CD4-positive, CD25-positive, alpha-beta regulatory T cell (primary cell): Measurements from ENCODE around the gene DOCK1. TPM values are rescaled to one million over a fixed set of nuclear protein-coding genes. Genes with fewer than 3 reads are reported as not detected.

Experiments used
- ATAC-seq, 2 donors: fragments of 150-1000 bp; cut with Tn5 transposase; one replicate each; pipeline ENCODE4 v1.10.0; 2021; ENCODE audit warnings: low read depth in 2 of 2, moderate number of reproducible peaks in 2 of 2, moderate library complexity in 1 of 2
- DNase-seq, 3 donors: peaks; one replicate each; pipeline versions ENCODE4 v3.0.0 to v3.0.0-alpha.2; 2012 to 2022; ENCODE audit warnings: mixed read lengths in 1 of 3
- H3K27ac ChIP-seq: one replicate; pipeline ENCODE4 v1.7.0; 2013; ENCODE audit warnings: mild to moderate bottlenecking, low read length; ENCODE audit not compliant: insufficient read depth, poor library complexity, severe bottlenecking
- H3K27me3 ChIP-seq: one replicate; pipeline ENCODE4 v1.7.0; 2013; ENCODE audit warnings: low read length; ENCODE audit not compliant: control insufficient read depth, insufficient read depth
- H3K36me3 ChIP-seq: one replicate; pipeline ENCODE4 v1.7.0; 2013; ENCODE audit warnings: mild to moderate bottlenecking, low read length, moderate library complexity; ENCODE audit not compliant: control insufficient read depth, insufficient read depth
- H3K4me1 ChIP-seq: 2 replicates; pipeline ENCODE4 v1.7.0; 2013; ENCODE audit warnings: mild to moderate bottlenecking, low read length; ENCODE audit not compliant: insufficient read depth, control insufficient read depth, poor library complexity, severe bottlenecking
- H3K4me3 ChIP-seq: one replicate; pipeline ENCODE4 v1.7.0; 2013; ENCODE audit warnings: low read depth, mild to moderate bottlenecking, low read length, moderate library complexity
- H3K9me3 ChIP-seq, 2 experiments: 1 replicate in 1 of 2; 2 replicates in 1 of 2; pipeline ENCODE4 v1.7.0; 2013; ENCODE audit warnings: low read length in 2 of 2, mild to moderate bottlenecking in 1 of 2, moderate library complexity in 1 of 2; ENCODE audit not compliant: control insufficient read depth in 2 of 2
- H3K27ac Mint-ChIP-seq, 3 donors: one replicate each; pipeline ENCODE4 v1.8.0; 2020 to 2022; ENCODE audit warnings: mild to moderate bottlenecking in 3 of 3, mixed read lengths in 3 of 3, moderate library complexity in 2 of 3
- H3K27me3 Mint-ChIP-seq: one replicate; pipeline ENCODE4 v1.8.0; 2022; ENCODE audit warnings: mild to moderate bottlenecking, mixed read lengths
- H3K36me3 Mint-ChIP-seq: one replicate; pipeline ENCODE4 v1.8.0; 2020; ENCODE audit warnings: mixed read lengths
- H3K4me1 Mint-ChIP-seq, 4 donors: one replicate each; pipeline ENCODE4 v1.8.0; 2020 to 2022; ENCODE audit warnings: mixed read lengths in 4 of 4, mild to moderate bottlenecking in 1 of 4
- H3K4me3 Mint-ChIP-seq, 4 donors: one replicate each; pipeline ENCODE4 v1.8.0; 2020 to 2022; ENCODE audit warnings: mild to moderate bottlenecking in 4 of 4, mixed read lengths in 4 of 4, moderate library complexity in 3 of 4
- H3K9me3 Mint-ChIP-seq, 7 donors: one replicate each; pipeline ENCODE4 v1.8.0; 2020 to 2022; ENCODE audit warnings: mixed read lengths in 7 of 7, mild to moderate bottlenecking in 3 of 7, moderate library complexity in 2 of 7
- polyA plus RNA-seq, 4 donors: library from polyadenylated mRNA; unstranded; fragments of 300-500 nt; fragmentation: Illumina TruSeq; gene quantifications; one replicate each; pipeline ENCODE4 v1.2.3, GENCODE V29; 2021
- total RNA-seq: library from RNA; stranded (reverse); gene quantifications from one replicate; pipeline ENCODE4 v1.2.3, GENCODE V29; 2022

The DOCK1 gene
- total and polyA plus RNA-seq, 5 donors from 2014 or later, result 0.20 TPM; not detected in 4

DNA sequence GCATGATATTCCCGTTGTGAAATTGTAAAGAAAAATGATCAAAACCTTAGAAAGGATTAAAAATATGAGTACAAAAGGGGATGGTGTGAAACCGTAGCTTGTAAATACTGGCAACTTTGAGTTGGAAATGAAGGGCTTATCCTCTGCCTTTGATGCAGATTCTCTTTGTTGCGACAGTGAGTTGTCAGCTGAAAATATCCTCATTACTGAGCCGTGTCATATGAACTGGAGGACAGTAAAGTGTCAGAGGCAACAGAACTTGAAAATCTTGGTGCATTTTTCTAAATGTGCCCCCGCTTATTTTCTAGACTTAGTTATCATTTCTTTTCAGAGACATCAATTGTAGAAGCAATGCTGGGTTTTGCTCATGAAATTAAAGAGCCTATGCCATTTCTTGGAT lies 473.4 kb downstream of the DOCK1 start:
- Histone ChIP-seq H3K4me1 (no peaks in the 10 kb centered on the region), H3K27ac (no peak overlapping the region), H3K36me3 (no peaks in the 10 kb centered on the region), H3K9me3 (no peaks in the 10 kb centered on the region), H3K27me3 (no peaks in the 10 kb centered on the region), H3K4me3 (no peak overlapping the region)
- H3K27me3 Mint-ChIP-seq, result peaks cover 5% of the 10 kb centered on the region
- H3K4me1 Mint-ChIP-seq, result no peaks in the 10 kb centered on the region
- H3K4me3 Mint-ChIP-seq, result no peak overlapping the region
- DNase-seq (no peak), ATAC-seq (no peak)
- H3K9me3 Mint-ChIP-seq, result peaks cover 0 to 3% (median 0%) of the 10 kb centered on the region in 7 donors
- no peak overlapping the region for H3K27ac Mint-ChIP-seq
- H3K36me3 Mint-ChIP-seq, result no peaks in the 10 kb centered on the region

DNA sequence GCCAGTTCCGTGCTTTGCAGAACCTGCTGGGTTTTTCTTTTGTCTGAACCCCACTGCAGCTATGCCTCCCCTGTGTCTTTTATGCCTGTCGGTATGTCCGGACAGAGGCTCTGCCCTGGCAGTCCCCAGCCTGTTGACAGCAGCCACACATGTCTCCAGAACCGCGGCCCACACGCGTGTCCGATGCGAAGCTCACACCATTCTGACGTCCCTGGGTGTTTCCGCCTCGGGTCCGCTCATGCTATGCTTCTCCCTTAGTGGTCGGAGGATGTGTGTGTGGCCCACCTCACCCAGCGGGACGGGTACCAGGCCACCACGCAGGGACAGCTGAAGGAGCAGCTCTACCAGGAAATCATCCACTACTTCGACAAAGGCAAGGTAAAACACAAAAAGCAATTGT lies 479.3 kb downstream of the DOCK1 start:
- H3K9me3 ChIP-seq, result no peaks in the 10 kb centered on the region
- H3K4me1 Mint-ChIP-seq, result no peaks in the 10 kb centered on the region

DNA sequence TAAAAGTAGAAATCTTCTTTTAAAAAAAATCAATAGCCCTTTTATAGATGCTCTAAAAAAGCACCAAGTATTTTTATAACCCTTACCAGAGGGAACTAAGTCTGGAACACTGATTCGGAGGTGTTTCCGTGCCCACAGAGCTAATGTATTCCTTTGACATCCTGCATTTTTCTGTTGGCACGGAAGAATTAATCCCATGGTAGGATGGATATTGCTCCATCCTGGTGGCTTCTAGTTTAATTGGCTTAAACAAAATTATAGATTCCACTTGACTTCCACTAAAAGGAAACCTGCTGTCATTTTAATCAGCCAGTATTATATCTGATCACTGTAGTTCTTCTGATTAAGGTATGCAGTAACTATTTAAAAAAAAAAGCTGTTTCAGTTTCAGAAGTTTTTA lies 479.8 kb downstream of the DOCK1 start:
- Histone ChIP-seq H3K36me3 (no peaks in the 10 kb centered on the region), H3K27me3 (no peaks in the 10 kb centered on the region), H3K27ac (no peak overlapping the region), H3K4me3 (no peak overlapping the region), H3K9me3 (no peaks in the 10 kb centered on the region), H3K4me1 (no peaks in the 10 kb centered on the region)
- ATAC-seq (no peak), DNase-seq (no peak)
- Mint-ChIP-seq H3K4me1 (no peaks in the 10 kb centered on the region), H3K9me3 (peaks cover 0 to 4% (median 0%) of the 10 kb centered on the region in 7 donors), H3K36me3 (no peaks in the 10 kb centered on the region), H3K27ac (no peak overlapping the region), H3K27me3 (no peaks in the 10 kb centered on the region), H3K4me3 (no peak overlapping the region)

More for the DNA sequence above, 479.3 kb downstream of the DOCK1 start:
- Histone ChIP-seq H3K27ac (no peak overlapping the region), H3K36me3 (no peaks in the 10 kb centered on the region), H3K4me3 (no peak overlapping the region), H3K27me3 (no peaks in the 10 kb centered on the region), H3K4me1 (no peaks in the 10 kb centered on the region)
- Mint-ChIP-seq H3K4me3 (no peak overlapping the region), H3K27ac (no peak overlapping the region), H3K36me3 (no peaks in the 10 kb centered on the region), H3K27me3 (no peaks in the 10 kb centered on the region), H3K9me3 (peaks cover 0 to 4% (median 0%) of the 10 kb centered on the region in 7 donors)
- DNase-seq (no peak), ATAC-seq (no peak)

DNA sequence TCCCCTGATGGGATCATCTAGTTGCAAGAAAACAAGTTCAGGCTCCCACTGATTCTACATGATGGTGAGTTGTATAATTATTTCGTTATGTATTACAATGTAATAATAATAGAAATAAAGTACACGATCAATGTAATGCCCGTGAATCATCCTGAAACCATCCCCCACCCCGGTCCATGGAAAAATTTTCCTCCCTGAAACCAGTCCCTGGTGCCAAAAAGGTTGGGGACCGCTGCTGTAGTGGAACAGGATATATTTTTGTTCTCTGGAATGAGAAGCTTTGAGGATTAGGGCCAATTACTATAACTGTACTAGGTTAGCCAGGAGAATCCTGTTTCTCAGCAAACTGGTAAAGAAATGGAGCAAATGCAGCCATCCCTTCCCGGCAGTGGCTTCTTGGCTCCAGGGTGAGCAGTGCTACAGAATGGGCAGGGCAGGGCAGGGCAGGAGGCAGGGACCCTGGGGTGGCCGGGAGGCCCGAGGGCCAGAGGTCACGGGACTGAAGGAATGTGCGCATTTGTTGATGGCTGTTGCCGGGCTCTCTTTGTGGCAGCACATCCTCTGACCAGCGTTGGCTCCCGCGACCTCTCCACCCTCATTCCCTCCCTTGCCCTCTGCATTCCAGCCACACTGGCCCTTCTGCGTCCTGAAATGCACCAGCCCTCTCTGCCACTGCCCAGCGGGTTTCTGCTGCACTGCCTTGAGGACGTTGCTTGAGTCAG lies 481.5 kb downstream of the DOCK1 start:
- no peak for DNase-seq
- Histone ChIP-seq H3K4me1 (no peaks in the 10 kb centered on the region), H3K27me3 (no peaks in the 10 kb centered on the region), H3K4me3 (no peak overlapping the region), H3K36me3 (no peaks in the 10 kb centered on the region), H3K27ac (no peak overlapping the region), H3K9me3 (no peaks in the 10 kb centered on the region)
- Mint-ChIP-seq H3K36me3 (no peaks in the 10 kb centered on the region), H3K27me3 (no peaks in the 10 kb centered on the region), H3K9me3 (peaks cover 0 to 4% (median 0%) of the 10 kb centered on the region in 7 donors), H3K27ac (no peak overlapping the region), H3K4me1 (no peaks in the 10 kb centered on the region), H3K4me3 (no peak overlapping the region)
- ATAC-seq, result no peak

DNA sequence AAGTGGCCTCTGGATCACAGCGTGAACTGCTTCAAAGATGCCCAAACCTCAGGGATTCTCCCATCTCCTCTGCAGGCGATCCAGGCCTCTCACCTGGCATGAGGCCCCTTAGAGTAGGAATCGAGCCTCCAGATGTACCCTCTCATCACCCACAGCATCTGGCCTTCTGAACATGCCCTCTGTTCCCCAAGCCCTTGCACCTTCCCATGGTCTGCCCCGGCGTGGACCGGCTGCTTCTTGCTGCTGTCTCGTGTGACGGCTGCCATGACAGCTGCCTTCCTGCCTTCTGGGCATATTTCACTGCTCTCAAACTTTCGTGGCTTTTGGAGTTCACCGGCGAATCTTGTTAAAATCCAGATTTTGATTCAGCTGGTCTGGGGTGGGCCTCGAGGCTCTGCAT lies 486.6 kb downstream of the DOCK1 start:
- Mint-ChIP-seq H3K36me3 (no peaks in the 10 kb centered on the region), H3K27ac (peak overlapping the region in 1 of 3 donors; percentile 56)
- no peak for ATAC-seq

DNA sequence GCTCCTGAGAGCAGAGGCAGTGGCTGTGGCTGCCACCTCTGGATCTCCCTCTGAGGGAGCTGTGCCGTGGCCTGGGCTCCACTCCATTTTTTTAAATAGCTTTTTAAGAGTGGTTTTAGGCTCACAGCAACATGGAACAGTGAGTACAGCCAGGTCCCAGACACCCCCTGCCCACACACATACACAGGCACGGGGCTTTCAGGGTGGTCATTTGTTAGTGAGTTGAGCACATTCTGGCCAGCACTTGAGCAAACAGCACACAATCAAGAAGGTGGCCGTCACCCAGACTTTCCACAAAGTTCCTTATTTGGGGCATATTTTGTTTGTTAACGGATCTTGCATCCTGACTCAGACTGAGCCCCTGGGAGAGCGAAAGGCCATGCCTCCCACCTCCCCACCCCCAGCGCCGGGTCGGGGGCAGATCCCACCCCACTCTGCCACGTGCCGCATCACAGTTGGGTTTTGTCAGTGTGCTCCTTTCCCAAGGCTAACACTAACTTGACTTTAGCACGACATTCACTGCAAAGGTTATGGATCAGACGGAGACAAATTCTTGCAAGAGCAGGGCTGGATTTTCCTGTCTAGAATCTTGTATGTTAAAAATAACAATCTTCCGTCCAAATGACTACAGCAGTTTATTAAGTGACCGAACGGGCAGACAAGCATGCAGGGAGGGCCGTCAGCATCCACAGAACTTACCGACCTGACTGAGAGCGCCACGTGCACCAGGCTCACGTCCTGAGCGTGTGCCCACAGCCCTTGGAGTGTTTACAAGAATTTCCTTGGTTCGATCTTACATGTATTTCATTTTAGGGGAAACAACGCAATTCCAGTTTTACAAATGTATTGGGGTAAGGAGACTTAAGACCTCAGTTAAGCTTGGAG lies 487.4 kb downstream of the DOCK1 start:
- H3K27ac Mint-ChIP-seq, result no peak overlapping the region
- ATAC-seq (no peak), DNase-seq (no peak)
- H3K4me1 Mint-ChIP-seq, result no peaks in the 10 kb centered on the region
- no peak overlapping the region for H3K27ac ChIP-seq
- H3K9me3 Mint-ChIP-seq, result peaks cover 0 to 2% (median 0%) of the 10 kb centered on the region in 7 donors
- H3K27me3 ChIP-seq, result no peaks in the 10 kb centered on the region
- no peaks in the 10 kb centered on the region for H3K9me3 ChIP-seq
- no peaks in the 10 kb centered on the region for H3K4me1 ChIP-seq
- H3K36me3 ChIP-seq, result no peaks in the 10 kb centered on the region
- H3K4me3 ChIP-seq, result no peak overlapping the region
- H3K4me3 Mint-ChIP-seq, result peak overlapping the region in 1 of 4 donors; percentile 40
- no peaks in the 10 kb centered on the region for H3K36me3 Mint-ChIP-seq
- no peaks in the 10 kb centered on the region for H3K27me3 Mint-ChIP-seq

More for the DNA sequence above, 486.6 kb downstream of the DOCK1 start:
- H3K9me3 ChIP-seq, result no peaks in the 10 kb centered on the region
- Mint-ChIP-seq H3K27me3 (no peaks in the 10 kb centered on the region), H3K9me3 (peaks cover 0 to 4% (median 0%) of the 10 kb centered on the region in 7 donors), H3K4me3 (no peak overlapping the region), H3K4me1 (no peaks in the 10 kb centered on the region)
- DNase-seq, result no peak
- no peaks in the 10 kb centered on the region for H3K36me3 ChIP-seq
- H3K27ac ChIP-seq, result no peak overlapping the region
- no peak overlapping the region for H3K4me3 ChIP-seq
- H3K27me3 ChIP-seq, result no peaks in the 10 kb centered on the region
- H3K4me1 ChIP-seq, result no peaks in the 10 kb centered on the region

DNA sequence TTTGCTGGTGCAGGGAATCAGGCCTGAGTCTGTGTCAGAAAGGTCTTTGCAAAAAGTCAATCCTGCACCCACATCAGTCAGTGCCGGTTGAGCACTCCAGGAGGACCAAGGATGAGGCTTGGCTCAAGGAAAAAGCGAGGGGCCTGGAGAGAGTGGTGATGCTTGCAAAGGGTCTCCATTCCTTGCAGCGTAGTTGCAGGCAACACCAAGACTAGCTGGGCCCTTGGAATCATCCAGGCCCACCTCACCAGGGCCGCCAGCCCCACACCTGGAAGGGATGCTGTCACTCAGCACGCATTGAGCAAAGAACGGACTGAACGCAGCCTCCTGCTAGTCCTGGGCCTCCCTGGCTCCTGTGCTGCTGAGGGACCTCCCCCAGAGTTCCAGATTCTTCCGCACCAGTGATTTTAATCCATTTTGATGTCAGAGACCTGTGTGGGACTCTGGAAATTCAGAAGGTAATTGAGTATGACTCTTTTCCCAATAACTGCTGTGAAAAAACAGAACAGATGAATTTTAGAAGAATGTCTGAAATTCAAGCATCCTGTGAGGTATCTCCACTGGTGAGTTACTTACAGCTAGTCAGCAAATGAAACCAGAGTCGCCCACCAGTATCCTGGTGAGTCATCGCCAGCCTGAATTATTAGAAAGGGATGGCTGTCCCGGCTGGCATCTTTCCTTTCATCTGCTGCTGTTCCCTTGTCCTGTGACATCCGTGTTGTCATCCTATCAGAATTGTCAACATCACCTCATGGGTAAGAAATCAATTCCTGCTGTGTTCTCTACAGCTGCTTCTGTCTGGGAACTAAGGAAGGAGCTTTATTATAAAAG lies 493.1 kb downstream of the DOCK1 start:
- Mint-ChIP-seq H3K4me3 (no peak overlapping the region), H3K27ac (no peak overlapping the region), H3K36me3 (no peaks in the 10 kb centered on the region), H3K4me1 (no peaks in the 10 kb centered on the region), H3K27me3 (no peaks in the 10 kb centered on the region), H3K9me3 (peaks cover 0 to 5% (median 0%) of the 10 kb centered on the region in 7 donors)
- Histone ChIP-seq H3K36me3 (no peaks in the 10 kb centered on the region), H3K4me1 (no peaks in the 10 kb centered on the region), H3K9me3 (no peaks in the 10 kb centered on the region), H3K27ac (no peak overlapping the region), H3K27me3 (no peaks in the 10 kb centered on the region), H3K4me3 (no peak overlapping the region)
- ATAC-seq, result no peak
- no peak for DNase-seq
